Epithelial cell of alveolus of lung (primary cell): Measurements from ENCODE around the gene DNASE1L2. TPM values are rescaled to one million over a fixed set of nuclear protein-coding genes. Genes with fewer than 3 reads are reported as not detected.

Source experiments
- total RNA-seq: library from RNA; depleted of rRNA; stranded (reverse); fragments of >200 nt; gene quantifications from 2 replicates; pipeline ENCODE4 v1.2.1, GENCODE V29; 2015

The DNASE1L2 gene, protein sequence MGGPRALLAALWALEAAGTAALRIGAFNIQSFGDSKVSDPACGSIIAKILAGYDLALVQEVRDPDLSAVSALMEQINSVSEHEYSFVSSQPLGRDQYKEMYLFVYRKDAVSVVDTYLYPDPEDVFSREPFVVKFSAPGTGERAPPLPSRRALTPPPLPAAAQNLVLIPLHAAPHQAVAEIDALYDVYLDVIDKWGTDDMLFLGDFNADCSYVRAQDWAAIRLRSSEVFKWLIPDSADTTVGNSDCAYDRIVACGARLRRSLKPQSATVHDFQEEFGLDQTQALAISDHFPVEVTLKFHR
- total RNA-seq = 0.13 and 6.4 TPM in 2 replicates

DNA sequence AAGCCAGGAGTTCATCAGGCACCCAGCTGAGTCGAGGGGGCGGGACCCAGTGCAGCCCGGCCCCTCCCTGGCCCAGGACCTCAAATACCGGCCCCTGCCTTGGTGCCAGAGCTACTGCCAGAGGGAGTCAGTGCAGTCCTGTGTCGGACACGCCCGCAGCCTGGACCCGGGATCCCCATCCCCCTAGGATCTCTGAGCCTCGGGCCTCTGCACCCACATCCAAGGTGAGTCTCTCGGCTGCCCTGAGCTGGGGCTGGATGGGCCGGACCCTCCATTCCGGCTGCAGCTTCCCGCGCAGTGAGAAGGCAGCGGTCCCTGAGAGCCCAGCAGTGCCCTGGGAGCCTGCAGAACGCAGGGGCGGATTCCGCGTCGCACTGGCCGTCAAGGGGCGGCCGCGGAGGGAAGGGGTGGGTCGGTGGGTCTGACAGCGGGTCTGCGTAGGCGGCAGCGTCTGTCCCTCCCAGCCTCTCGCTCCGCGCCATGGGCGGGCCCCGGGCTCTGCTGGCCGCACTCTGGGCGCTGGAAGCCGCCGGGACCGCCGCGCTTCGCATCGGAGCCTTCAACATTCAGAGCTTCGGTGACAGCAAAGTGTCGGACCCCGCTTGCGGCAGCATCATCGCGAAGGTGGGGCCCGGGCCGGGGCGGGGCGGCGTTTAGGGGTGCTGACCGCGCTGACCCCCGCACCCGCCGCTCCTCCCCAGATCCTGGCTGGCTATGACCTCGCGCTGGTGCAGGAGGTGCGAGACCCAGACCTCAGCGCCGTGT is at the start of gene DNASE1L2:
Gene DNASE1L2 (plus strand): TSS at position 108 of the 765 bp plus-strand sequence. CDS start 373 bp downstream, at position 481.

DNA sequence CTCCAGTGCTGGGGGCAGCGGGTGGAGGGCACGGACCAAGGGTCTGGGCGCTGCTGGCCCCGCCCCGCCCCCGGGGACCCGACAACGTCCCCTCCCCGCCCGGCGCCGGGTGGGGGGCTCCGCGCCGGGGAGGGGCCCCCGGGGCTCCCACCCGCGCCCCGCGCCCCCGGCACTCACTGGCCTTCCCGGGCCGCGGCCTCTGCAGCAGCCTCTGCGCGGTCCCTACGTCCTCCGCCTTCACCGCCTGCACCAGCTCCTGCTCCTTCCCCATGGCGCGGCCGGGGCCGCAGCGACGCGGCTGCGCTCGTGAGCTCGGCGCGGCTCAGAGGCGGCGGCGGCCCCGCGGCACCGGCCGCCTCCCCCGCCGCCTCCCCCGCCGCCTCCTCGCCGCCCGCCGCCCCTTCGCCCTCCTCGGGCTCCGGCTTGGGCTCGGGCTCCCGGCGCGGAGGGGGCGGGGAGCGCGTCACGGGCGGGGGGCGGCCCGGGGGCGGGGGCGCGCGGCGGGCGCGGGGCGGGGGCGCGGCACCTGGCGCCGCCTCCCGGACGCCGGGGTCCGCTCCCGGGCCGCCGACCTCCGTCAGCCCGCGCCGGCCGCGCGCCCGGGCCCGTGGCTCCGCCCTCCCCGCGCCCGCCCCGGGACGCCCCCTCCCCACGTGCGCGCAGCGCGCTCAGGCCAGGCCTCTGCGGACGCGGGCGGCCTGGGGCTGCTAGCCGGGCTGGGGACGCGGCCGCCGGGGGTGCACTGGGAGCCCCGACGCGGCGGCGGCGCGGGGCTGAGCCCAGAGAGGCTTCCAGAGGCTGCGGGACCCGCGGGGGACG is 39.9 kb upstream of the DNASE1L2 start, which contains the start of gene CASKIN1:
Gene CASKIN1 (minus strand): TSS at position 444 of the 819 bp plus-strand sequence. CDS start 173 bp downstream, at position 271.

DNA sequence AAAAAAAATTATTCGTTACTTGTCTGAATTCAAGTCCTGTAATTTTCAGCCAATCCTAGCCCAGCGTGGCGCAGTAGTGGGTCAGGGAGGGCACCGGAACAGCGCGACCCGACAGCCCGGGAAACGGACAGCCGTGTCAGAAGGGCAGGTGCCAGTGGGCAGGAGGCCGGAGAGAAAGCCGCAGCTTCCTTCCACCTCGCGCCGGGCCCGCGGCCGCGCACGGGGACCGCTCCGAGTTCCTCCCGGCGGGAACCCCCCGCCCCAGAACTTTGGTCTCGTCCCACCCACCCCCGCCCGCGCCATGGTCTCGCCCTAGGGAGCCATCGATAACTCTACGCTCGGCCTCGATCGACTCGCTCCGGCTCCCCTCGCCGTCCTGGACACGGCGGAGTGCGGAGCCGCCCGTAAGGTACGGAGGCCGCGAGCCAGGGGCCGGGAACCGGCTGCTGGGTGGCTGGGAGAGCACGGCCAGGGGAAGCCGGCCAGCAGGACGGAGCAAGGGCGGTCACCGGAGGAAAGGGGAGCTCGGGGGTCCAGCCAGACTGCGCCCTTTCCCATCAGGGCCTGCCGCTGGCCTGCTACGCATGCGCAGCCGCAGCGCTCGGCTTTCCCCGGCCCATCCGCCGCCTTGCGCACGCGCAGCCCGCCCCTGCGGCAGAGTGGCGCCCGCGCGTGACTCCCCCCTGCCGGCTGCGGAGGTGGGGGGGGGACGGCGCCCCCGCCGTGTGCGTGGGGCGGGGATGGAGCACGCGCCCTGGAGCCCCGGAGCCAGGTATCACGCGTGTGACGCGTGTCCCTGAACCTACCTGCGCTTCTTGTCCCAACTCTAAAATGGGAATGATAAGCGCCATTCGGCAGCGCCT is 30.9 kb upstream of the DNASE1L2 start, which contains the start of gene MLST8:
Gene MLST8 (plus strand): TSS at position 351 of the 863 bp plus-strand sequence. CDS start 632 bp downstream, outside the sequence.

DNA sequence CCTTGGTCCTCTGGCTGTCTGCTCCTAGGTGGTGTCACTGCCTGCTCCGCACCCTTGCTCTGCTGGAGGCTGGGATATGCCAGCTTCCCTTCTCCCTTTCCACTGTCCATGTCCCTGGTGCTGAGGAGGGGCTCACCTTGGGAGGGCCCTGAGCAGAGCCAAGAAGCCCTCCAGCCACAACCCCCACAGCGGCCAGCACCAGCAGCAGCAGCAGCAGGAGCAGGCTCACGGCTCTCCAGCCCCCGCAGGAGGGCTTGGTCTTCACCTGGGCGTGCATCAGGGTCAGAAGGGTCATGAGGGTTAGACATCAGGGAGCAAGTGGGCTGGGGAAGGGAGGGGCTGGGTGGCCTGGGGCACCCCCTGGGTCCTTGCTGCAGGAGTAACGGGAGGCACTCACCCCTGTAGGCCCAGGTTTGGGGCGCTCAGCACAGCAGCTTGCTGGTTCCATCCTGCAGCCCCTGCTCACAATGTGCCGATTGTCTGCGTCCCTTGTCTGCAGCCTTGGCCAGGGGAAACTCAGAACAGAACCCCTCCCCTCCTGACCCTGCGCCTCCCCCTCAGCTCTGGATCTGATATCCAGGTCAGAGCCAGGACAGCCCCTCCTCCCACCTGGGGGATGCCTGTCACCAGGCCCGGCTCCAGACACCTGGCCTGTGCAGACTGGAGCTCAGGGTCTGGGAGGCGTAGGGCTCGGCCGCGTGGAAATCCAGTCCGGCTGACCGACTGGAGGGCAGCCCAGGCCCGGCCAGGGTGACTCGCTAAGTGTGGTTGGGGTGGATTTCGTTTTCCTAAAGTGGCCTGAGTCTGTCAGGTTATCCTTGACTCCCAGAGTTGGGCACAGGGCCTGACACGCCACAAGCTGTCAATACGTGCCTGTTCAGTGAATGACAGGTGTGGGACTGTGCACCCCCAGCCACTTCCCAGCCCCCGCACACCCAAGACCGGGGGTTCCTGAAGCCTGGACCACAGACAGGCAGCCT is 25.6 kb upstream of the DNASE1L2 start, which contains the start of gene BRICD5:
Gene BRICD5 (minus strand): TSS at position 478 of the 980 bp plus-strand sequence. CDS start 30 bp downstream, at position 448.

DNA sequence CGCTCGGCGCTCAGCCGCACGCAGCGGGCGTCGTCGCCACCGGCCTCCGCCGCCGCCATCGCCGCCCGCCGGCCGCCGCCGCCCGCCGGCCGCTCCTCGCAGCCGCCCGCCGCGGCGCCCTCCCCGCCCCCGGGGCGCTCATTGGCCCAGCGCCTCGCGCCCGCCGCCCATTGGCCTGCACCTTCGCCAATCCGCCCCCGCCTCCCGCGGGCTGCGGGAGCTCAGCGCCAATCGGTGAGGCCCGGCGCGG is 21.6 kb upstream of the DNASE1L2 start, which contains the start of gene PGP:
Gene PGP (minus strand): TSS at position 122 of the 250 bp plus-strand sequence. CDS start 63 bp downstream, at position 59.

DNA sequence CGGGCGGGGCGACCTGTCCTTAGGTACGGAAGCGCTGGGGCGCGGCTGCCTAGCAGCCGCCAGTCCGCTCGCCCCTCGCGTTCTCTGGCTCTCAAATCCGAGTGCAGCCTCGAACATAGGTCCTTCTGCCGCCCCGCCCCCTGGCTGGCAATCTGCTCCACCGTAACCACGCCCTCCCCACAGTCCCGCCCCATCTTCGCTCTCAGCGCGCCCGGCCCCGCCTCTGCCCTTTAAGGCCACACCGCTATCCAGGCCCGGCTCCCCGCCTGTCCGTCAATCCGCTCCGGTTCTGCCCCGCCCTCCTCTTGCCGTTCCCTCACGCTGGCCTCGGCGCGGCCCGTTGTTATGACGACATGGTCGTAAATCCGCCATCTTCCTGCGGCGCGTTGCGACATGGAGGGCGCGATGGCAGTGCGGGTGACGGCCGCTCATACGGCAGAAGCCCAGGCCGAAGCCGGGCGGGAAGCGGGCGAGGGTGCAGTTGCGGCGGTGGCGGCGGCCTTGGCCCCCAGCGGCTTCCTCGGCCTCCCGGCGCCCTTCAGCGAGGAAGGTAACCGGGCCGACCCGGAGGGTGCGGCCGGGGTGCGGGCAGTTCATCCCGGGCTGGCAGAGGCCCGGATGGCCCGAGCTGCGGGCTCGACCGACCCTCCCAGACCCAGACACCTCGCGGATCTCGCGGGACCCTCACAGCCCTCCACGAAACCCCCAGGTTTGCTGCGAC is 12.9 kb upstream of the DNASE1L2 start, which contains the start of gene E4F1:
Gene E4F1 (plus strand): TSS at position 371 of the 721 bp plus-strand sequence. CDS start 23 bp downstream, at position 394.

DNA sequence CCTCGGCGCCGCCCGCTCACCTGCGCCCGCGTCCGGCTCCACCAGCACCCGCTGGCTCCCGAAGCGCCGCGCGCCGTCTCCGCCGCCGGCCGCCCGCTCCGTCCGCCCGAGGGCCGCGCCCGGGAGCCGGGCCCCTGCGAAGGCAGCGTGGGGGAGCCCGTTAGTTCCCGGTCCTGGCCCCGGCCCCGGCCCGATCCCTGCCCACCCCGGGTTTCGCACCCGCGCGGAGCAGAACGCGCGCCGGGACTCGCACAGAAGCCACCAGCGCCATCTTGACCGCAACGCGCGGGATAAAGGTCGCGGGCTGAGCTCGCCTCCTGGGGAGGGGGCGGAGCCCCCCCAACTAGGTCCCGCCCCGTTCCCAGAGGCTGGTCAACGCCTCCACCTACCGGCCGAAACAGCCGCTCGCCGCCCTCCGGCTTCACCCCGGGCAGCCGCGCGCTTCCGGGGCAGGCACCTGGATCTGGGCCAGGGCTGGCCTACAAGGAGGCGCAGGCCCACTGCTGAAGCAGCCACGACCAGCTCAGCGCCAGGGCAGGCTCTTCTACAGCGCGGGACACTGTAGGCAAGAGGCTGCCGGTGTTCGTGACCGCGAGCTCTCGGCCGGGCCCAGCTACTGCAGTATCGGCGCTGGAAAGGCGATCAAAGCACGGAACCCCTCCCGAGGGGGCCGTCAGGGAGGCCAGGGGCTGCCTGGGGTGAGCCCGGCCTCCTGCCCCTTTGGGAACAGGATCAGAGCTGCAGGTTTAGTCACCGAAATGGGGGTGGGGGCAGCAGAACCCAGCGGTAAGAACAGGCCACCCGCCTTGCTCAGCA is 15.3 kb downstream of the DNASE1L2 start, which contains the start of gene ECI1:
Gene ECI1 (minus strand): TSS at position 292 of the 816 bp plus-strand sequence. CDS start 21 bp downstream, at position 271.

DNA sequence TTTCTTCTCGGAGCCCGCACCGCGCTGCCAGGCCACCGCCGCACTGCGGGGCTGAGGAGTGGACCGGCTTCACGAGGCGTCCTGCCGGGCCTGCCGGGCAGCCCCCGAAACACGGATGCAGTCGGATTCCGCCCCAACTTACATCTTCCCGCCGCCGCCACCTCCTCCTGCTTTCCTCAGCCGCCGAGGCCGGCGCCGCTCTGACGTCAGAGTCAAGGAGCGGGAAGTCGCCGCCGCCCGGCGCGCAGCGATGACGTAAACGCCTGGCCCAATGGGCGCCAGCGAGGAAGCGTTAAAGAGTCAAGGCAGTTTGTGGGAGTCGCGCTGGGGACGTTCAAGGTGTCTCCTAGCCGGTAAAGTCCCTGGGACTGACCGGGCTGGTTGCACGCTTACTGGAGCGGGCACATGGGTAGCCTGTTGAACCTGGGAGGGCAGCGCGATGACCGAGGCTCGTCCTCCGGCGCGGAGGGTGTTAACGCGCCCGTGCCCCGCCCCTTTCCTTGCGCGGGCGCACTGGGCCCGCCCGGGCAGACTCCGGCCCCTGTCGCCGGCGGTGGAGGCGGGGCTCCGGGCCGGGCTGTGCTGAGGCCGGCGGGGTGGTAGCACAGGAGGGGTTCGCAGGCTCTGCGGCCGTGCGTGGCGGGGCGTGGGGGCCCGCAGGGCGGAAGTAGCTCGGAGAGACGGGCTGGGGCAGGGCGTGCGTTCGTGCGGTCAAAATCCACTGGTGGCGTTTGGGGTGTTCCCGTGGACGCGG is 31.8 kb downstream of the DNASE1L2 start, which contains the start of gene RNPS1:
Gene RNPS1 (minus strand): TSS at position 214 of the 754 bp plus-strand sequence. CDS start 3,483 bp downstream, outside the sequence.

Other genes with a start within 250 kb of the DNASE1L2 start
- gene SYNGR3, start 246.5 kb upstream of the DNASE1L2 start, total RNA-seq = 5.4 and 7.6 TPM in 2 replicates
- gene ZNF598, start 226.6 kb upstream of the DNASE1L2 start, total RNA-seq = 33.7 and 41.0 TPM in 2 replicates
- 5.6 and 6.6 TPM in 2 replicates for gene NPW, start 216.7 kb upstream of the DNASE1L2 start, total RNA-seq
- 56.8 and 85.8 TPM in 2 replicates for gene NHERF2, start 209.5 kb upstream of the DNASE1L2 start, total RNA-seq
- 25.9 and 28.7 TPM in 2 replicates for gene NTHL1, start 188.6 kb upstream of the DNASE1L2 start, total RNA-seq
- gene TSC2, start 188.5 kb upstream of the DNASE1L2 start, total RNA-seq = 33.1 and 51.4 TPM in 2 replicates
- 72.0 and 175 TPM in 2 replicates for gene PKD1, start 100.5 kb upstream of the DNASE1L2 start, total RNA-seq
- 0.91 and 3.3 TPM in 2 replicates for gene RAB26, start 87.8 kb upstream of the DNASE1L2 start, total RNA-seq
- 65.8 and 73.5 TPM in 2 replicates for gene TRAF7, start 80.7 kb upstream of the DNASE1L2 start, total RNA-seq
- gene CASKIN1, start 39.8 kb upstream of the DNASE1L2 start, total RNA-seq = under 0.01 and 0.08 TPM in 2 replicates
- 38.7 and 61.3 TPM in 2 replicates for gene MLST8, start 31.0 kb upstream of the DNASE1L2 start, total RNA-seq
- 0.13 and 1.2 TPM in 2 replicates for gene BRICD5, start 25.6 kb upstream of the DNASE1L2 start, total RNA-seq
- 4.1 and 16.3 TPM in 2 replicates for gene PGP, start 21.6 kb upstream of the DNASE1L2 start, total RNA-seq
- gene E4F1, start 12.9 kb upstream of the DNASE1L2 start, total RNA-seq = 16.4 and 37.3 TPM in 2 replicates
- gene ECI1, start 15.1 kb downstream of the DNASE1L2 start, total RNA-seq = 34.8 and 38.7 TPM in 2 replicates
- 169 and 188 TPM in 2 replicates for gene RNPS1, start 31.7 kb downstream of the DNASE1L2 start, total RNA-seq
- 0.13 and 3.1 TPM in 2 replicates for gene ABCA3, start 104.3 kb downstream of the DNASE1L2 start, total RNA-seq
- 13.3 and 23.3 TPM in 2 replicates for gene CCNF, start 193.0 kb downstream of the DNASE1L2 start, total RNA-seq
- 8.6 and 11.0 TPM in 2 replicates for gene TEDC2, start 223.7 kb downstream of the DNASE1L2 start, total RNA-seq
- gene NTN3, start 234.9 kb downstream of the DNASE1L2 start, total RNA-seq = 0.13 and 1.2 TPM in 2 replicates
- gene TBC1D24, start 238.7 kb downstream of the DNASE1L2 start, total RNA-seq = 6.7 and 11.5 TPM in 2 replicates